Measurements from ENCODE around the gene SUPT7L. TPM values are rescaled to one million over a fixed set of nuclear protein-coding genes. Genes with fewer than 3 reads are reported as not detected.
A peak's percentile ranks its signal among the peaks of the same experiment; 100 is the strongest.

Gene SUPT7L
- total RNA-seq = 6.1 TPM

- TF ChIP-seq CTCF (IDR thresholded peaks at IDR 0.05) = no peak
- H3K36me3 ChIP-seq = peaks cover 35 to 43% of the 10 kb centered on the region in 2 donors
- no peaks in the 10 kb centered on the region for H3K9me3 ChIP-seq
- H3K4me3 ChIP-seq = peak within 1 kb of the TSS; percentile 82 to 95
- peak; percentile 20 to 82 for DNase-seq (ENCODE audit: low spot score in 2 of 2)
- intact Hi-C loops (cut with DNase I) = no loop called here
- no peaks in the 10 kb centered on the region for H3K27me3 ChIP-seq
- peaks cover 14 to 22% of the 10 kb centered on the region in 2 donors for H3K4me1 ChIP-seq
- peak within 1 kb of the TSS; percentile 90 to 93 for H3K27ac ChIP-seq
These were observed at the start of gene SUPT7L, which contains the start of gene SLC4A1AP for GRCh38 chr2:27663285-27664153. Gene SUPT7L (minus strand): TSS chr2:27663614. CDS start chr2:27662192, 1,422 bp downstream. Gene SLC4A1AP (plus strand): TSS chr2:27663889. CDS start chr2:27663915, 26 bp downstream.

- peak overlapping the region; percentile 95 to 97 for H3K27ac ChIP-seq
- no peak for TF ChIP-seq CTCF (IDR thresholded peaks at IDR 0.05)
- H3K9me3 ChIP-seq = no peaks in the 10 kb centered on the region
- peaks cover 15 to 47% of the 10 kb centered on the region in 2 donors for H3K4me1 ChIP-seq
- DNase-seq (ENCODE audit: low spot score in 2 of 2) = no peak
- H3K4me3 ChIP-seq = no peak overlapping the region
- H3K27me3 ChIP-seq = no peaks in the 10 kb centered on the region
- intact Hi-C loops (cut with DNase I) = no loop called here
- H3K36me3 ChIP-seq = no peaks in the 10 kb centered on the region
These were observed 49.8 kb upstream of the SUPT7L start for GRCh38 chr2:27713201-27713600.

- Histone ChIP-seq H3K4me1 (peaks cover 16 to 52% of the 10 kb centered on the region in 2 donors), H3K9me3 (no peaks in the 10 kb centered on the region), H3K27ac (peak overlapping the region; percentile 95 to 97), H3K27me3 (no peaks in the 10 kb centered on the region), H3K4me3 (no peak overlapping the region), H3K36me3 (no peaks in the 10 kb centered on the region)
- TF ChIP-seq CTCF (IDR thresholded peaks at IDR 0.05) = no peak
- no peak for DNase-seq (ENCODE audit: low spot score in 2 of 2)
- intact Hi-C loops (cut with DNase I) = no loop called here
These were observed 49.1 kb upstream of the SUPT7L start for GRCh38 chr2:27712522-27712921.

GRCh38 chr2:27711804-27712203 lies 48.4 kb upstream of the SUPT7L start:
- Histone ChIP-seq H3K27me3 (no peaks in the 10 kb centered on the region), H3K4me1 (peaks cover 21 to 55% of the 10 kb centered on the region in 2 donors), H3K36me3 (no peaks in the 10 kb centered on the region), H3K4me3 (no peak overlapping the region), H3K9me3 (no peaks in the 10 kb centered on the region), H3K27ac (peak overlapping the region; percentile 95 to 97)
- TF ChIP-seq CTCF (IDR thresholded peaks at IDR 0.05) = no peak
- intact Hi-C loops (cut with DNase I) = no loop called here
- DNase-seq (ENCODE audit: low spot score in 2 of 2) = no peak

GRCh38 chr2:27710640-27711430 lies 47.4 kb upstream of the SUPT7L start:
- peak overlapping the region; percentile 95 to 97 for H3K27ac ChIP-seq

More at GRCh38 chr2:27710640-27711430, 47.4 kb upstream of the SUPT7L start:
- no peaks in the 10 kb centered on the region for H3K9me3 ChIP-seq
- no peak for TF ChIP-seq CTCF (IDR thresholded peaks at IDR 0.05)
- no peaks in the 10 kb centered on the region for H3K36me3 ChIP-seq
- no peaks in the 10 kb centered on the region for H3K27me3 ChIP-seq
- H3K4me1 ChIP-seq = peaks cover 18 to 50% of the 10 kb centered on the region in 2 donors
- DNase-seq (ENCODE audit: low spot score in 2 of 2) = no peak
- intact Hi-C loops (cut with DNase I) = no loop called here
- H3K4me3 ChIP-seq = no peak overlapping the region
